Measurements from ENCODE around the gene ALDH1L1. TPM values are rescaled to one million over a fixed set of nuclear protein-coding genes. Genes with fewer than 3 reads are reported as not detected.
"Not testable (repeated sequence)": the region's sequence is repeated elsewhere in the genome, so short reads cannot be mapped to it uniquely, and the experiment has no call there.

The ALDH1L1 gene
- total RNA-seq, 1 experiment from 2014 or later = not detected

- Histone ChIP-seq H3K4me1 (replicated peaks) (peaks cover 14% of the 10 kb centered on the region), H3K9me3 (replicated peaks) (no peaks in the 10 kb centered on the region), H3K27ac (no peak overlapping the region), H3K27me3 (replicated peaks) (no peaks in the 10 kb centered on the region), H3K36me3 (no peaks in the 10 kb centered on the region), H3K4me3 (no peak overlapping the region)
- no peak for DNase-seq (ENCODE audit: low read depth in 1 of 2, low spot score in 2 of 2)
Observed at GRCh38 chr3:126104742-126105605, 75.4 kb downstream of the ALDH1L1 start.

GRCh38 chr3:126104028-126104635 is 76.3 kb downstream of the ALDH1L1 start:
- Histone ChIP-seq H3K36me3 (no peaks in the 10 kb centered on the region), H3K4me1 (replicated peaks) (peaks cover 14% of the 10 kb centered on the region), H3K27me3 (replicated peaks) (no peaks in the 10 kb centered on the region), H3K9me3 (replicated peaks) (no peaks in the 10 kb centered on the region), H3K27ac (no peak overlapping the region), H3K4me3 (no peak overlapping the region)
- no peak for DNase-seq (ENCODE audit: low read depth in 1 of 2, low spot score in 2 of 2)

- H3K27ac ChIP-seq = no peak overlapping the region
- H3K36me3 ChIP-seq = no peaks in the 10 kb centered on the region
- no peaks in the 10 kb centered on the region for H3K9me3 ChIP-seq (replicated peaks)
- no peaks in the 10 kb centered on the region for H3K27me3 ChIP-seq (replicated peaks)
- H3K4me1 ChIP-seq (replicated peaks) = peaks cover 15% of the 10 kb centered on the region
- DNase-seq (ENCODE audit: low read depth in 1 of 2, low spot score in 2 of 2) = no peak
- H3K4me3 ChIP-seq = no peak overlapping the region
Observed at GRCh38 chr3:126103121-126104027, 77.0 kb downstream of the ALDH1L1 start.

- no peak overlapping the region for H3K27ac ChIP-seq
- DNase-seq (ENCODE audit: low read depth in 1 of 2, low spot score in 2 of 2) = no peak
Observed at GRCh38 chr3:126102530-126102951, 77.8 kb downstream of the ALDH1L1 start.

GRCh38 chr3:126102011-126102410 is 78.4 kb downstream of the ALDH1L1 start:
- Histone ChIP-seq H3K36me3 (no peaks in the 10 kb centered on the region), H3K27me3 (replicated peaks) (no peaks in the 10 kb centered on the region), H3K4me1 (replicated peaks) (peaks cover 17% of the 10 kb centered on the region), H3K27ac (no peak overlapping the region), H3K4me3 (no peak overlapping the region), H3K9me3 (replicated peaks) (no peaks in the 10 kb centered on the region)
- DNase-seq (ENCODE audit: low read depth in 1 of 2, low spot score in 2 of 2) = no peak

More at GRCh38 chr3:126102530-126102951, 77.8 kb downstream of the ALDH1L1 start:
- no peaks in the 10 kb centered on the region for H3K36me3 ChIP-seq
- no peak overlapping the region for H3K4me3 ChIP-seq
- no peaks in the 10 kb centered on the region for H3K9me3 ChIP-seq (replicated peaks)
- H3K27me3 ChIP-seq (replicated peaks) = no peaks in the 10 kb centered on the region
- H3K4me1 ChIP-seq (replicated peaks) = peaks cover 17% of the 10 kb centered on the region

- Histone ChIP-seq H3K4me1 (replicated peaks) (peaks cover 17% of the 10 kb centered on the region), H3K4me3 (no peak overlapping the region), H3K9me3 (replicated peaks) (no peaks in the 10 kb centered on the region), H3K36me3 (no peaks in the 10 kb centered on the region), H3K27me3 (replicated peaks) (no peaks in the 10 kb centered on the region), H3K27ac (no peak overlapping the region)
- no peak for DNase-seq (ENCODE audit: low read depth in 1 of 2, low spot score in 2 of 2)
Observed at GRCh38 chr3:126101521-126101982, 78.8 kb downstream of the ALDH1L1 start.

- DNase-seq (ENCODE audit: low read depth in 1 of 2, low spot score in 2 of 2) = peak; percentile 72 to 75
- peaks cover 17% of the 10 kb centered on the region for H3K4me1 ChIP-seq (replicated peaks)
- H3K4me3 ChIP-seq = no peak overlapping the region
- no peaks in the 10 kb centered on the region for H3K27me3 ChIP-seq (replicated peaks)
- no peaks in the 10 kb centered on the region for H3K9me3 ChIP-seq (replicated peaks)
- H3K36me3 ChIP-seq = no peaks in the 10 kb centered on the region
- no peak overlapping the region for H3K27ac ChIP-seq
Observed at GRCh38 chr3:126100634-126101301, 79.6 kb downstream of the ALDH1L1 start.

GRCh38 chr3:126100269-126100633 is 80.1 kb downstream of the ALDH1L1 start:
- Histone ChIP-seq H3K9me3 (replicated peaks) (no peaks in the 10 kb centered on the region), H3K4me3 (no peak overlapping the region), H3K36me3 (no peaks in the 10 kb centered on the region), H3K4me1 (replicated peaks) (peaks cover 17% of the 10 kb centered on the region), H3K27me3 (replicated peaks) (no peaks in the 10 kb centered on the region), H3K27ac (no peak overlapping the region)
- DNase-seq (ENCODE audit: low read depth in 1 of 2, low spot score in 2 of 2) = no peak

GRCh38 chr3:126098391-126098858 is 82.0 kb downstream of the ALDH1L1 start:
- no peaks in the 10 kb centered on the region for H3K27me3 ChIP-seq (replicated peaks)
- peaks cover 17% of the 10 kb centered on the region for H3K4me1 ChIP-seq (replicated peaks)
- no peak overlapping the region for H3K27ac ChIP-seq
- no peaks in the 10 kb centered on the region for H3K9me3 ChIP-seq (replicated peaks)
- no peaks in the 10 kb centered on the region for H3K36me3 ChIP-seq
- DNase-seq (ENCODE audit: low read depth in 1 of 2, low spot score in 2 of 2) = peak in 1 of 2 experiments; percentile 18
- H3K4me3 ChIP-seq = no peak overlapping the region

GRCh38 chr3:126097801-126098200 is 82.6 kb downstream of the ALDH1L1 start:
- Histone ChIP-seq H3K27ac (no peak overlapping the region), H3K4me1 (replicated peaks) (peaks cover 17% of the 10 kb centered on the region), H3K9me3 (replicated peaks) (no peaks in the 10 kb centered on the region), H3K4me3 (no peak overlapping the region), H3K27me3 (replicated peaks) (no peaks in the 10 kb centered on the region), H3K36me3 (no peaks in the 10 kb centered on the region)
- DNase-seq (ENCODE audit: low read depth in 1 of 2, low spot score in 2 of 2) = no peak

GRCh38 chr3:126096274-126096673 is 84.1 kb downstream of the ALDH1L1 start:
- not testable (repeated sequence) for H3K36me3 ChIP-seq; H3K4me3 ChIP-seq; H3K27ac ChIP-seq; DNase-seq (ENCODE audit: low read depth in 1 of 2, low spot score in 2 of 2); H3K27me3 ChIP-seq (replicated peaks); H3K9me3 ChIP-seq (replicated peaks)
- peaks cover 14% of the 10 kb centered on the region for H3K4me1 ChIP-seq (replicated peaks)

- not testable (repeated sequence) for H3K27me3 ChIP-seq (replicated peaks); H3K4me1 ChIP-seq (replicated peaks); H3K9me3 ChIP-seq (replicated peaks); H3K4me3 ChIP-seq; DNase-seq (ENCODE audit: low read depth in 1 of 2, low spot score in 2 of 2); H3K27ac ChIP-seq; H3K36me3 ChIP-seq
Observed at GRCh38 chr3:126092128-126092527, 88.3 kb downstream of the ALDH1L1 start.

GRCh38 chr3:126087552-126088175 is 92.7 kb downstream of the ALDH1L1 start:
- Histone ChIP-seq H3K9me3 (replicated peaks) (no peaks in the 10 kb centered on the region), H3K36me3 (peaks cover 4% of the 10 kb centered on the region), H3K27ac (no peak overlapping the region), H3K4me3 (no peak overlapping the region), H3K4me1 (replicated peaks) (peaks cover 14% of the 10 kb centered on the region; the same call in 1 of the 2 replicates), H3K27me3 (replicated peaks) (no peaks in the 10 kb centered on the region)
- no peak for DNase-seq (ENCODE audit: low read depth in 1 of 2, low spot score in 2 of 2)

All from SJSA1 (cell line).